H1 (cell line): ENCODE results near the gene RPP25L. TPM values are rescaled to one million over a fixed set of nuclear protein-coding genes. Genes with fewer than 3 reads are reported as not detected.

Experiments used
- CTCF ChIA-PET: fragments of 300-600 bp; sonication (Branson Sonifier 250); formaldehyde crosslinking; loops from one replicate; lab custom pipeline; 2021; ENCODE audit not compliant: partially characterized antibody; lab: Charles Lee
- POLR2A ChIA-PET: fragments of 300-600 bp; sonication (Branson Sonifier 250); formaldehyde crosslinking; loops from one replicate; lab custom pipeline; 2021; ENCODE audit warnings: inconsistent platforms; ENCODE audit not compliant: partially characterized antibody; lab: Charles Lee
- DNase-seq, 2 experiments: peaks; one replicate each; pipeline versions ENCODE4 v3.0.0 to v3.0.0-alpha.2; 2010 to 2022; ENCODE audit warnings: low spot score in 2 of 2, low read depth in 1 of 2, mixed read lengths in 1 of 2
- FAIRE-seq: peaks from 2 replicates; lab custom pipeline; 2011; peaks lifted over from hg19 to GRCh38; lab: Jason Lieb, UNC
- H2AFZ ChIP-seq: 2 replicates; pipeline ENCODE4 v1.8.1; 2012; ENCODE audit warnings: low read length, inconsistent platforms
- H2AK5ac ChIP-seq: 2 replicates; pipeline ENCODE4 v1.6.1; 2013; ENCODE audit warnings: low read depth, low read length
- H2BK120ac ChIP-seq: replicated peaks from 2 replicates; pipeline ENCODE3; 2013; ENCODE audit warnings: low read depth, low read length, inconsistent platforms
- H2BK12ac ChIP-seq: 2 replicates; pipeline ENCODE4 v1.6.1; 2013; ENCODE audit warnings: low read depth, low read length
- H2BK15ac ChIP-seq: 2 replicates; pipeline ENCODE4 v1.6.1; 2013; ENCODE audit warnings: low read length
- H2BK20ac ChIP-seq: 2 replicates; pipeline ENCODE4 v1.6.1; 2013; ENCODE audit warnings: low read length
- H2BK5ac ChIP-seq: 2 replicates; pipeline ENCODE4 v1.6.1; 2013; ENCODE audit warnings: low read depth, low read length
- H3K14ac ChIP-seq: 2 replicates; pipeline ENCODE4 v1.6.1; 2013; ENCODE audit warnings: inconsistent platforms; ENCODE audit not compliant: insufficient read length
- H3K18ac ChIP-seq: 2 replicates; pipeline ENCODE4 v1.6.1; 2013; ENCODE audit warnings: low read length; ENCODE audit errors: extremely low read depth
- H3K23ac ChIP-seq: 2 replicates; pipeline ENCODE4 v1.6.1; 2013; ENCODE audit warnings: inconsistent platforms; ENCODE audit not compliant: insufficient read length
- H3K23me2 ChIP-seq: 2 replicates; pipeline ENCODE4 v1.6.1; 2013; ENCODE audit warnings: low read depth, low read length
- H3K27ac ChIP-seq: 2 replicates; pipeline ENCODE4 v1.6.1; 2011; ENCODE audit warnings: low read depth, low read length, inconsistent platforms
- H3K27me3 ChIP-seq, 4 experiments: replicated peaks in 1 of 4; 1 replicate in 1 of 4; 2 replicates in 3 of 4; pipeline versions ENCODE4 v1.6.1 to v1.8.1; 2011 to 2013; ENCODE audit warnings: low read length in 3 of 4, mild to moderate bottlenecking in 3 of 4, inconsistent platforms in 2 of 4, mixed read lengths in 2 of 4, moderate library complexity in 1 of 4; ENCODE audit not compliant: control insufficient read depth in 3 of 4, insufficient read depth in 3 of 4; ENCODE audit errors: extremely low read depth in 1 of 4
- H3K36me3 ChIP-seq, 4 experiments: 2 replicates each; pipeline versions ENCODE4 v1.6.1 to v1.8.1; 2011 to 2013; ENCODE audit warnings: mild to moderate bottlenecking in 4 of 4, low read length in 3 of 4, moderate library complexity in 2 of 4, control low read depth in 1 of 4, inconsistent platforms in 1 of 4; ENCODE audit not compliant: insufficient read depth in 4 of 4, control insufficient read depth in 2 of 4
- H3K4ac ChIP-seq: replicated peaks from 2 replicates; pipeline ENCODE3; 2013; ENCODE audit warnings: low read length, low read depth, mixed read lengths, inconsistent platforms; ENCODE audit not compliant: insufficient read length
- H3K4me1 ChIP-seq, 4 experiments: replicated peaks in 1 of 4; 1 replicate in 1 of 4; 2 replicates in 3 of 4; pipeline versions ENCODE4 v1.6.1 to v1.8.1; 2011 to 2013; ENCODE audit warnings: low read length in 3 of 4, inconsistent platforms in 2 of 4, mixed read lengths in 1 of 4; ENCODE audit not compliant: insufficient read depth in 4 of 4, control insufficient read depth in 3 of 4
- H3K4me2 ChIP-seq, 2 experiments: 2 replicates each; pipeline versions ENCODE4 v1.6.1 to v1.8.1; 2011 to 2013; ENCODE audit warnings: low read depth in 2 of 2, low read length in 2 of 2, control low read depth in 1 of 2, inconsistent platforms in 1 of 2, mild to moderate bottlenecking in 1 of 2; ENCODE audit not compliant: insufficient read depth in 1 of 2
- H3K4me3 ChIP-seq, 4 experiments: fragments of 200-600, 300-600 bp in 1 of 4; sonication (generic), shearing (Covaris generic), sonication (Bioruptor Twin) in 1 of 4; 2 replicates each; pipeline versions ENCODE4 v1.5.1 to v1.8.1; 2011 to 2016; ENCODE audit warnings: low read length in 4 of 4, low read depth in 3 of 4, control low read depth in 2 of 4, inconsistent platforms in 2 of 4, mild to moderate bottlenecking in 2 of 4, mixed read lengths in 1 of 4, moderate library complexity in 1 of 4; ENCODE audit not compliant: insufficient read depth in 2 of 4; ENCODE audit errors: extremely low read depth in 1 of 4
- H3K56ac ChIP-seq: replicated peaks from 2 replicates; pipeline ENCODE3; 2013; ENCODE audit warnings: low read depth, mild to moderate bottlenecking, mixed read lengths, low read length, inconsistent platforms; ENCODE audit not compliant: insufficient read length
- H3K79me1 ChIP-seq: 2 replicates; pipeline ENCODE4 v1.6.1; 2013; ENCODE audit warnings: low read depth, low read length, control low read depth
- H3K79me2 ChIP-seq, 2 experiments: 2 replicates each; pipeline versions ENCODE4 v1.6.1 to v1.8.1; 2012 to 2013; ENCODE audit warnings: low read length in 2 of 2, mild to moderate bottlenecking in 2 of 2, inconsistent platforms in 1 of 2; ENCODE audit not compliant: insufficient read depth in 2 of 2, control insufficient read depth in 1 of 2
- H3K9ac ChIP-seq, 4 experiments: replicated peaks in 1 of 4; 1 replicate in 1 of 4; 2 replicates in 3 of 4; pipeline versions ENCODE4 v1.6.1 to v1.8.1; 2011 to 2013; ENCODE audit warnings: low read depth in 3 of 4, low read length in 3 of 4, control low read depth in 2 of 4, mild to moderate bottlenecking in 2 of 4, moderate library complexity in 2 of 4, inconsistent platforms in 1 of 4; ENCODE audit errors: extremely low read depth in 1 of 4
- H3K9me3 ChIP-seq, 2 experiments: 2 replicates each; pipeline versions ENCODE4 v1.6.1 to v1.8.1; 2012 to 2013; ENCODE audit warnings: mild to moderate bottlenecking in 2 of 2, moderate library complexity in 2 of 2, control low read depth in 1 of 2, inconsistent platforms in 1 of 2, low read depth in 1 of 2, low read length in 1 of 2, mixed read lengths in 1 of 2; ENCODE audit not compliant: insufficient read depth in 2 of 2
- H4K20me1 ChIP-seq, 2 experiments: replicated peaks in 1 of 2; 2 replicates each; pipeline versions ENCODE3 to v1.8.1; 2011 to 2013; ENCODE audit warnings: inconsistent platforms in 2 of 2, low read length in 2 of 2, mild to moderate bottlenecking in 1 of 2; ENCODE audit not compliant: insufficient read depth in 2 of 2, control insufficient read depth in 1 of 2
- H4K5ac ChIP-seq: 2 replicates; pipeline ENCODE4 v1.6.1; 2013; ENCODE audit warnings: low read length, low read depth, mixed read lengths, inconsistent platforms; ENCODE audit not compliant: insufficient read length
- H4K8ac ChIP-seq: 2 replicates; pipeline ENCODE4 v1.8.0; 2013; ENCODE audit warnings: mild to moderate bottlenecking, moderate library complexity, low read length, inconsistent platforms; ENCODE audit not compliant: insufficient read depth; ENCODE audit errors: extremely low read depth
- H4K91ac ChIP-seq: replicated peaks from 2 replicates; pipeline ENCODE3; 2013; ENCODE audit warnings: low read length, mixed read lengths, inconsistent platforms; ENCODE audit not compliant: insufficient read length
- BACH1 ChIP-seq: IDR thresholded peaks from 2 replicates; pipeline ENCODE4 v1.6.1; 2012; ENCODE audit warnings: low read length, improper control_type of control experiment
- CBX8 ChIP-seq: fragments of 300-800, 300-1000 bp; sonication (generic); IDR thresholded peaks from 2 replicates; pipeline ENCODE4 v1.7.1; 2016; ENCODE audit warnings: low read depth, low read length, borderline replicate concordance
- MAFK ChIP-seq: IDR thresholded peaks from 2 replicates; pipeline ENCODE4 v1.6.1; 2012; ENCODE audit warnings: low read depth, mild to moderate bottlenecking, improper control_type of control experiment, low read length
- RAD21 ChIP-seq, 2 experiments: IDR thresholded peaks in 1 of 2; conservative IDR thresholded peaks in 1 of 2; 2 replicates each; pipeline ENCODE4 v1.6.1; 2011; ENCODE audit warnings: low read depth in 2 of 2, low read length in 2 of 2, improper control_type of control experiment in 1 of 2, inconsistent platforms in 1 of 2, mild to moderate bottlenecking in 1 of 2, moderate library complexity in 1 of 2
- RXRA ChIP-seq: IDR thresholded peaks from 2 replicates; pipeline ENCODE4 v1.6.1; 2011; ENCODE audit warnings: low read depth, mild to moderate bottlenecking, low read length, moderate library complexity; ENCODE audit not compliant: insufficient read depth
- SIRT6 ChIP-seq: IDR thresholded peaks from one replicate; pipeline ENCODE4 v1.7.1; 2012; ENCODE audit warnings: low read length, inconsistent platforms
- SRF ChIP-seq: IDR thresholded peaks from 2 replicates; pipeline ENCODE4 v1.6.1; 2011; ENCODE audit warnings: mild to moderate bottlenecking, low read depth, low read length, moderate library complexity
- SUZ12 ChIP-seq: fragments of 200-600 bp; sonication (generic); IDR thresholded peaks from 2 replicates; pipeline ENCODE4 v1.6.1; 2012; ENCODE audit warnings: mild to moderate bottlenecking, inconsistent platforms, low read length, moderate library complexity, mixed read lengths
- WGBS, 2 experiments: shearing (Covaris generic) in 1 of 2; methylation state at CpG; one replicate each; pipeline versions ENCODE4 v1.1.6 to v1.1.7; 2013 to 2015; ENCODE audit warnings: low lambda C conversion rate in 2 of 2, mixed read lengths in 2 of 2, inconsistent platforms in 1 of 2, low coverage in 1 of 2, missing lambda C conversion rate in 1 of 2; ENCODE audit not compliant: insufficient replicate concordance in 2 of 2, insufficient coverage in 1 of 2, insufficient read length in 1 of 2; ENCODE audit errors: extremely low coverage in 1 of 2, missing lambda C conversion rate in 1 of 2; 5-methylcytosine and 5-hydroxymethylcytosine counted together
- polyA plus RNA-seq, 7 experiments: library from polyadenylated mRNA; depleted of rRNA in 3 of 7; stranded (reverse) in 5 of 7; unstranded in 2 of 7; fragments of >200 nt in 5 of 7; fragments of 200-250 nt in 2 of 7; gene quantifications; 1 replicate in 5 of 7; 2 replicates in 1 of 7; 4 replicates in 1 of 7; pipeline versions ENCODE4 v1.2.1 to v1.2.3, GENCODE V29; 2011 to 2013; ENCODE audit warnings: missing spikeins in 2 of 7, mixed read lengths in 2 of 7
- total RNA-seq: library from RNA; stranded (reverse); fragmentation: NEBNext Ultra II Directional; extraction: Animal tissue kit (Norgen Biotek cat#: 25700); gene quantifications from 2 replicates; pipeline ENCODE4 v1.2.1, GENCODE V29; 2021
- TF ChIP-seq, protein P1 (sequence below), 3 experiments: IDR thresholded peaks; 1 replicate in 2 of 3; 2 replicates in 1 of 3; pipeline versions ENCODE4 v1.5.1 to v1.6.1; 2011; ENCODE audit warnings: low read length in 3 of 3, mild to moderate bottlenecking in 3 of 3, inconsistent platforms in 2 of 3, low read depth in 1 of 3, moderate library complexity in 1 of 3; ENCODE audit not compliant: insufficient read depth in 1 of 3; ENCODE audit errors: control extremely low read depth in 1 of 3

RPP25L gene
- total and polyA plus RNA-seq, 2 of the 8 experiments (the other 6 are each of a cell fraction or from before 2014, with no cell fraction given), result 21.6 to 75.0 TPM

DNA sequence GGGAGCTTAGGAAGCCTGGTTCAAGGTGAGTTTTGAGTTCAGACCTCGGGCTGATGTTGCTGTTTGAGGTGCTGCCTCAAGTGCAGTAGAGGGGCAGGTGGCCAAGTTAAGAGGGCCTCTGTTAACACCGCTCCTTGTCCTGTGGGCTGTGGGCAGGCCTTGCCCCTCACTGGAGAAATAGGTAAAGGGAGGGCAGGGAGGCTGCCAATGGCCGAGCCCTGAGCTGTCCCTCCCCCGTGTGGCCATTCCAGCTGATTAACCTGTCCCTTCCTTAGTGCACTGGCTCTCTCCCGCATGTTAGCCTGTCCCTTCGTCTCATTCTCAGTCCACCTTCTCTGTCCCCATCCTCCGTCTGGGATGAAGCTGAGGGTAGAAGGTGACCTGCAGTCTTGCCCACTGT lies 43.8 kb downstream of the RPP25L start:
- Histone ChIP-seq H3K14ac (no peak overlapping the region), H4K91ac (no peak overlapping the region), H3K79me1 (no peaks in the 10 kb centered on the region), H2BK5ac (no peak overlapping the region), H3K36me3 (no peaks in the 10 kb centered on the region), H3K9me3 (no peaks in the 10 kb centered on the region), H3K56ac (no peak overlapping the region), H3K4me1 (peaks cover 9 to 38% (median 15%) of the 10 kb centered on the region in 4 experiments), H3K4me3 (no peak overlapping the region), H3K27me3 (peaks cover 0 to 3% (median 3%) of the 10 kb centered on the region in 4 experiments; a peak in 3 of 7 replicates), H3K23me2 (no peaks in the 10 kb centered on the region), H3K23ac (no peak overlapping the region), H2AK5ac (no peak overlapping the region), H2BK120ac (no peak overlapping the region)
- POLR2A ChIA-PET, result interaction anchor here (0.6 kb wide), 1 partner anchor 16 kb away, joined by 3 read pairs; no protein-coding TSS in a partner anchor
- CTCF ChIA-PET, result interaction anchor here (0.9 to 6.3 kb wide), 10 partner anchors 9 to 67 kb away, joined by 3 to 48 read pairs (median 4); no protein-coding TSS in a partner anchor
- FAIRE-seq, result no peak
- 77% methylated on average over 7 of the region's 7 CpGs; no CpG with 5 or more reads in 1 of the 2 experiments for WGBS, 2 experiments
- TF ChIP-seq RXRA (no peak), MAFK (no peak), CBX8 (no peak), RAD21 (IDR thresholded peaks at IDR 0.05 in 1 of 2, conservative IDR thresholded peaks at IDR 0.05 in 1 of 2; ENCODE audit: low read depth in 2 of 2, low read length in 2 of 2) (no peak), SUZ12 (no peak), SIRT6 (no peak), BACH1 (no peak), SRF (no peak)
- TF ChIP-seq, protein P1, sequence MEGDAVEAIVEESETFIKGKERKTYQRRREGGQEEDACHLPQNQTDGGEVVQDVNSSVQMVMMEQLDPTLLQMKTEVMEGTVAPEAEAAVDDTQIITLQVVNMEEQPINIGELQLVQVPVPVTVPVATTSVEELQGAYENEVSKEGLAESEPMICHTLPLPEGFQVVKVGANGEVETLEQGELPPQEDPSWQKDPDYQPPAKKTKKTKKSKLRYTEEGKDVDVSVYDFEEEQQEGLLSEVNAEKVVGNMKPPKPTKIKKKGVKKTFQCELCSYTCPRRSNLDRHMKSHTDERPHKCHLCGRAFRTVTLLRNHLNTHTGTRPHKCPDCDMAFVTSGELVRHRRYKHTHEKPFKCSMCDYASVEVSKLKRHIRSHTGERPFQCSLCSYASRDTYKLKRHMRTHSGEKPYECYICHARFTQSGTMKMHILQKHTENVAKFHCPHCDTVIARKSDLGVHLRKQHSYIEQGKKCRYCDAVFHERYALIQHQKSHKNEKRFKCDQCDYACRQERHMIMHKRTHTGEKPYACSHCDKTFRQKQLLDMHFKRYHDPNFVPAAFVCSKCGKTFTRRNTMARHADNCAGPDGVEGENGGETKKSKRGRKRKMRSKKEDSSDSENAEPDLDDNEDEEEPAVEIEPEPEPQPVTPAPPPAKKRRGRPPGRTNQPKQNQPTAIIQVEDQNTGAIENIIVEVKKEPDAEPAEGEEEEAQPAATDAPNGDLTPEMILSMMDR (IDR thresholded peaks at IDR 0.05; ENCODE audit: control extremely low read depth in 1 of 3, insufficient read depth in 1 of 3, low read depth in 1 of 3, low read length in 3 of 3), result no peak
- TF ChIP-seq, all 59 proteins: peak for 0
- 0 out of 2 replicates have a peak overlapping the region, but pooled peaks have one; percentile 4 for H3K18ac ChIP-seq
- 0 out of 2 replicates have a peak overlapping the region, but pooled peaks have one; percentile 75 for H2BK15ac ChIP-seq
- no peaks in the 10 kb centered on the region for H4K20me1 ChIP-seq
- H3K27ac ChIP-seq, result no peak overlapping the region
- no peak overlapping the region for H2AFZ ChIP-seq
- no peak for DNase-seq
- no peak overlapping the region for H3K4ac ChIP-seq
- H2BK12ac ChIP-seq, result peak overlapping the region; percentile 19; the same call in 1 of the 2 replicates
- H2BK20ac ChIP-seq, result no peak overlapping the region; the same call in 1 of the 2 replicates
- H4K8ac ChIP-seq, result no peak overlapping the region
- H4K5ac ChIP-seq, result no peak overlapping the region
- no peak overlapping the region for H3K9ac ChIP-seq
- no peaks in the 10 kb centered on the region for H3K79me2 ChIP-seq
- no peak overlapping the region for H3K4me2 ChIP-seq
